HL-60 (cell line): ENCODE data around the gene GOLGA8Q.
"Not testable (repeated sequence)": the region's sequence is repeated elsewhere in the genome, so short reads cannot be mapped to it uniquely, and the experiment has no call there.

Experiments
- DNase-seq, 2 experiments: peaks; one replicate each; pipeline ENCODE4 v3.0.0-alpha.2; 2010 to 2020; ENCODE audit warnings: low read depth in 1 of 2, low spot score in 1 of 2
- H3K27ac ChIP-seq: fragments of 250-450 bp; sonication (Bioruptor Pico); replicated peaks from 2 replicates; pipeline ENCODE4 v1.5.1; 2020; ENCODE audit warnings: mild to moderate bottlenecking, moderate library complexity
- H3K27me3 ChIP-seq: fragments of 250-450 bp; sonication (Bioruptor Pico); 2 replicates; pipeline ENCODE4 v1.5.1; 2021; ENCODE audit warnings: mild to moderate bottlenecking, moderate library complexity; ENCODE audit not compliant: insufficient read depth, poor library complexity, severe bottlenecking
- H3K4me3 ChIP-seq: replicated peaks from 2 replicates; pipeline ENCODE4 v1.5.1; 2011; ENCODE audit warnings: mild to moderate bottlenecking, control low read depth, low read length; ENCODE audit not compliant: insufficient read depth
- long read RNA-seq: library from polyadenylated mRNA; unstranded; transcript quantifications from one replicate; pipeline ENCODE4 v2.0.0, GENCODE V29; 2020

The GOLGA8Q gene
- long read RNA-seq, result 0 reads

- not testable (repeated sequence) for DNase-seq
These were observed at the start of gene GOLGA8Q for GRCh38 chr15:30551750-30552149. Gene GOLGA8Q (plus strand): TSS chr15:30552050. CDS start chr15:30552078, 28 bp downstream.

GRCh38 chr15:30502904-30503781 lies 48.7 kb upstream of the GOLGA8Q start:
- DNase-seq, H3K27me3 ChIP-seq, H3K4me3 ChIP-seq, H3K27ac ChIP-seq: not testable (repeated sequence)

More at GRCh38 chr15:30551750-30552149, at the start of gene GOLGA8Q:
- H3K4me3 ChIP-seq, H3K27ac ChIP-seq, H3K27me3 ChIP-seq: not testable (repeated sequence)

- DNase-seq, H3K27me3 ChIP-seq, H3K27ac ChIP-seq, H3K4me3 ChIP-seq: not testable (repeated sequence)
These were observed 47.5 kb upstream of the GOLGA8Q start for GRCh38 chr15:30504162-30504843.

GRCh38 chr15:30514545-30514944 lies 37.3 kb upstream of the GOLGA8Q start:
- H3K27me3 ChIP-seq, H3K4me3 ChIP-seq, DNase-seq, H3K27ac ChIP-seq: not testable (repeated sequence)

GRCh38 chr15:30523453-30524243 lies 28.2 kb upstream of the GOLGA8Q start:
- not testable (repeated sequence) for H3K4me3 ChIP-seq, H3K27ac ChIP-seq, H3K27me3 ChIP-seq, DNase-seq

GRCh38 chr15:30525912-30526311 lies 25.9 kb upstream of the GOLGA8Q start:
- not testable (repeated sequence) for DNase-seq, H3K27me3 ChIP-seq, H3K27ac ChIP-seq, H3K4me3 ChIP-seq

- H3K4me3 ChIP-seq, H3K27ac ChIP-seq, H3K27me3 ChIP-seq, DNase-seq: not testable (repeated sequence)
These were observed 22.8 kb upstream of the GOLGA8Q start for GRCh38 chr15:30529049-30529448.

GRCh38 chr15:30566949-30567348 lies 15.1 kb downstream of the GOLGA8Q start:
- not testable (repeated sequence) for H3K4me3 ChIP-seq, H3K27ac ChIP-seq, DNase-seq, H3K27me3 ChIP-seq

- not testable (repeated sequence) for H3K4me3 ChIP-seq, H3K27ac ChIP-seq, DNase-seq, H3K27me3 ChIP-seq
These were observed 21.2 kb downstream of the GOLGA8Q start for GRCh38 chr15:30573012-30573491.

GRCh38 chr15:30579394-30579970 lies 27.6 kb downstream of the GOLGA8Q start:
- H3K4me3 ChIP-seq, DNase-seq, H3K27ac ChIP-seq, H3K27me3 ChIP-seq: not testable (repeated sequence)

- not testable (repeated sequence) for H3K4me3 ChIP-seq, H3K27me3 ChIP-seq, H3K27ac ChIP-seq, DNase-seq
These were observed 28.9 kb downstream of the GOLGA8Q start for GRCh38 chr15:30580716-30581115.

- not testable (repeated sequence) for H3K27ac ChIP-seq, DNase-seq, H3K4me3 ChIP-seq, H3K27me3 ChIP-seq
These were observed 47.1 kb downstream of the GOLGA8Q start for GRCh38 chr15:30598953-30599352.

GRCh38 chr15:30603796-30604195 lies 51.9 kb downstream of the GOLGA8Q start, which contains the start of gene GOLGA8H:
Gene GOLGA8H (plus strand): TSS chr15:30604028. CDS start chr15:30604126, 98 bp downstream.
- not testable (repeated sequence) for H3K27me3 ChIP-seq, H3K27ac ChIP-seq, DNase-seq, H3K4me3 ChIP-seq
